WTC11 (cell line): Measurements from ENCODE around the gene PRKACB. TPM values are rescaled to one million over a fixed set of nuclear protein-coding genes. Genes with fewer than 3 reads are reported as not detected.

ENCODE experiments used
- ATAC-seq: fragments of 200-7000 bp; cut with Tn5 transposase; 2 replicates; pipeline ENCODE4 v1.10.0; 2021; ENCODE audit warnings: mild to moderate bottlenecking, moderate library complexity
- CTCF ChIA-PET: fragments of 300-600 bp; sonication (Branson Sonifier 250); formaldehyde crosslinking; loops from one replicate; lab custom pipeline; 2021; ENCODE audit warnings: antibody characterized with exemption; lab: Charles Lee
- POLR2A ChIA-PET: fragments of 350-600 bp; sonication (Branson Sonifier 250); formaldehyde crosslinking; loops from one replicate; lab custom pipeline; 2021; ENCODE audit warnings: antibody characterized with exemption; lab: Charles Lee
- DNase-seq: peaks from one replicate; pipeline ENCODE4 v3.0.0; 2021; ENCODE audit warnings: low spot score
- H3K27ac Mint-ChIP-seq: 2 replicates; pipeline ENCODE4 v1.8.0; 2021; ENCODE audit warnings: mixed read lengths
- H3K27me3 Mint-ChIP-seq: 2 replicates; pipeline ENCODE4 v1.8.0; 2021; ENCODE audit warnings: low read depth, mild to moderate bottlenecking, moderate library complexity, mixed read lengths
- H3K36me3 Mint-ChIP-seq: 2 replicates; pipeline ENCODE4 v1.8.0; 2021; ENCODE audit warnings: mixed read lengths
- H3K4me1 Mint-ChIP-seq: 2 replicates; pipeline ENCODE4 v1.8.0; 2022; ENCODE audit warnings: mixed read lengths
- H3K4me3 Mint-ChIP-seq: 2 replicates; pipeline ENCODE4 v1.8.0; 2021; ENCODE audit warnings: mild to moderate bottlenecking, moderate library complexity, mixed read lengths
- H3K9me3 Mint-ChIP-seq: 2 replicates; pipeline ENCODE4 v1.8.0; 2021; ENCODE audit warnings: mixed read lengths
- ATF1 ChIP-seq: sonication (generic); formaldehyde crosslinking; IDR thresholded peaks from 2 replicates; pipeline ENCODE4 v1.8.1; 2023; ENCODE audit warnings: mild to moderate bottlenecking, moderate library complexity, missing genetic modification reagents
- ESRRA ChIP-seq: sonication (generic); formaldehyde crosslinking; IDR thresholded peaks from 2 replicates; pipeline ENCODE4 v1.8.1; 2022; ENCODE audit warnings: mild to moderate bottlenecking, missing genetic modification reagents, borderline replicate concordance
- FOXJ3 ChIP-seq: sonication (generic); formaldehyde crosslinking; IDR thresholded peaks from 2 replicates; pipeline ENCODE4 v1.9.0; 2021; ENCODE audit warnings: missing genetic modification reagents, mild to moderate bottlenecking, borderline replicate concordance
- NFATC4 ChIP-seq: fragments of 250-450 bp; sonication (Bioruptor Pico); IDR thresholded peaks from 2 replicates; pipeline ENCODE4 v1.9.0; 2021; ENCODE audit warnings: mild to moderate bottlenecking
- NFE2L1 ChIP-seq: sonication (generic); formaldehyde crosslinking; IDR thresholded peaks from 2 replicates; pipeline ENCODE4 v1.8.1; 2023; ENCODE audit warnings: missing genetic modification reagents
- NR3C1 ChIP-seq: sonication (generic); formaldehyde crosslinking; conservative IDR thresholded peaks from 2 replicates; pipeline ENCODE4 v1.8.1; 2023; ENCODE audit warnings: low read depth, mild to moderate bottlenecking, missing genetic modification reagents
- SMAD3 ChIP-seq: sonication (generic); formaldehyde crosslinking; IDR thresholded peaks from 2 replicates; pipeline ENCODE4 v1.8.0; 2022; ENCODE audit warnings: missing genetic modification reagents, mild to moderate bottlenecking, borderline replicate concordance
- ZNF671 ChIP-seq: fragments of 250-450 bp; sonication (Bioruptor Pico); IDR thresholded peaks from 2 replicates; pipeline ENCODE4 v1.8.0; 2021; ENCODE audit warnings: mild to moderate bottlenecking
- total RNA-seq: library from RNA; stranded (reverse); gene quantifications from 3 replicates; pipeline ENCODE4 v1.2.3, GENCODE V29; 2021
- TF ChIP-seq, protein P1 (sequence below): sonication (generic); formaldehyde crosslinking; IDR thresholded peaks from 2 replicates; pipeline ENCODE4 v1.8.1; 2023; ENCODE audit warnings: mild to moderate bottlenecking, missing genetic modification reagents
- TF ChIP-seq, protein P2 (sequence below): sonication (generic); formaldehyde crosslinking; conservative IDR thresholded peaks from 2 replicates; pipeline ENCODE4 v1.8.1; 2022; ENCODE audit warnings: mild to moderate bottlenecking, missing genetic modification reagents
- TF ChIP-seq, protein P3 (sequence below): sonication (generic); formaldehyde crosslinking; IDR thresholded peaks from 2 replicates; pipeline ENCODE4 v1.8.0; 2023; ENCODE audit warnings: missing genetic modification reagents, mild to moderate bottlenecking, borderline replicate concordance
- TF ChIP-seq, protein P4 (sequence below): fragments of 250-450 bp; sonication (Bioruptor Pico); IDR thresholded peaks from 2 replicates; pipeline ENCODE4 v1.9.0; 2021; ENCODE audit warnings: mild to moderate bottlenecking, borderline replicate concordance
- TF ChIP-seq, protein P5 (sequence below): sonication (generic); formaldehyde crosslinking; IDR thresholded peaks from 2 replicates; pipeline ENCODE4 v1.8.0; 2023; ENCODE audit warnings: missing genetic modification reagents
- TF ChIP-seq, protein P6 (sequence below): sonication (generic); formaldehyde crosslinking; IDR thresholded peaks from 2 replicates; pipeline ENCODE4 v1.8.1; 2023; ENCODE audit warnings: mild to moderate bottlenecking, missing genetic modification reagents

The PRKACB gene
- total RNA-seq, 1 experiment from 2014 or later, result 18.4 TPM

DNA sequence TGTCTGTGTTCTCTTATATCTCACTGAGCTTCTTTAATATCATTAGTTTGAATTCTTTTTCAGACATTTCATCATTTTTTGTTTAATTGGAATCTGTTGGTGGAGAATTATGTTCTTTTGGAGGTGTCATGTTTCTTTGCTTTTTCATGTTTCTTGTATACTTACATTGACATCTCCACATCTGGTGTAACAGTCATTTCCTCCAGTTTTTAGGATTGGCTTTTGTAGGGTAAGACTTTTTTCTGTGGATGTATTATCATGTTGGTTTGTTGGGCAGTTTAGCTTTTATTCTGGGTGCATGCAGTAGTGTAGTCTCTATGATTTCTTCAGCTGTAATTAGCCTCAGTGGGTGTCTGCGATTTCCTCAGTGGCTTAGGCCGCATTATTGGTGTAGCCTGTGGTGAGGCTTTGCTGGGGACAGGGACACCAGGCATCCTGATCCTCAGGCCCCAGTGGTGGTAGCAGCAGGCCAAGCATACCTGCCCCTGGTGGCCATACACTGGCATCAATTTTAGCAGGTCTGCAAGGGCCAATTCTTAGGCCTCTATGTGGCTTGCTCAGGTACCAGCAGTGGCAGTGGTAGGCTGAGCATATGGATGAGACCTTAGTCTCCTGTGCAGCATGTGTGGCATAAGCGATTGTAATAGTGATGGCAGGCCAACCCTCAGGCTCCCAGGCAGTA is 79.8 kb downstream of the PRKACB start:
- no peaks in the 10 kb centered on the region for H3K27me3 Mint-ChIP-seq
- no peaks in the 10 kb centered on the region for H3K4me1 Mint-ChIP-seq
- H3K9me3 Mint-ChIP-seq, result peaks cover 22% of the 10 kb centered on the region
- H3K27ac Mint-ChIP-seq, result no peak overlapping the region; the same call in 1 of the 2 replicates
- ChIA-PET CTCF (interaction anchor here (0.7 kb wide), 1 partner anchor 207 kb away, joined by 3 read pairs; no protein-coding TSS in a partner anchor), POLR2A (no interaction called here)
- H3K4me3 Mint-ChIP-seq, result no peak overlapping the region
- TF ChIP-seq FOXJ3 (CRISPR knock-in tag) (no peak), SMAD3 (no peak), NR3C1 (CRISPR knock-in tag) (no peak), ESRRA (CRISPR knock-in tag) (no peak), NFE2L1 (no peak)
- DNase-seq (peak; percentile 18), ATAC-seq (peak; percentile 84)
- H3K36me3 Mint-ChIP-seq, result peaks cover 15% of the 10 kb centered on the region; the same call in 1 of the 2 replicates

DNA sequence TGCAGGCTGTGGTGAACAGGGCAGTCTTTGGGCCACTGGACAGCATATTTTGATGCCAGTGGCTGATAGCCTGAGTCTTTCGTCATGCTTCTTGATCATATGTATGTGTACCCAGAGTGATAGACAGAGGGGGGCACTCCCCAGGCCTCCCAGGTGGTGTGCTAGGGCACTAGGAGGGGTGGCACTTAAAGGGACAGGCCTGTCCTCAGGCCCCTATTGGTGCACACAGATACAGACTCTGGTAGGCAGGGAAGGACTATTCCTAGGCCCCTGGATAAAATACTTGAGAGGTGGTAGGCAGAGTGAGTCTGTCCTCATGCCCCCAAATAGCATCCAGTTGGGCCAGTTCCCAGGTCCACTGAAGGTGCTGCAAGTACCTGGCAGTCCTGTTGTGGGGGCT is 80.8 kb downstream of the PRKACB start:
- Mint-ChIP-seq H3K4me1 (no peaks in the 10 kb centered on the region), H3K27ac (no peak overlapping the region), H3K9me3 (peaks cover 17% of the 10 kb centered on the region), H3K27me3 (no peaks in the 10 kb centered on the region), H3K36me3 (peaks cover 11% of the 10 kb centered on the region; the same call in 1 of the 2 replicates), H3K4me3 (no peak overlapping the region)
- ChIA-PET POLR2A (no interaction called here), CTCF (no interaction called here)
- ATAC-seq, result no peak
- no peak for TF ChIP-seq ZNF671 (CRISPR knock-in tag)
- no peak for DNase-seq

DNA sequence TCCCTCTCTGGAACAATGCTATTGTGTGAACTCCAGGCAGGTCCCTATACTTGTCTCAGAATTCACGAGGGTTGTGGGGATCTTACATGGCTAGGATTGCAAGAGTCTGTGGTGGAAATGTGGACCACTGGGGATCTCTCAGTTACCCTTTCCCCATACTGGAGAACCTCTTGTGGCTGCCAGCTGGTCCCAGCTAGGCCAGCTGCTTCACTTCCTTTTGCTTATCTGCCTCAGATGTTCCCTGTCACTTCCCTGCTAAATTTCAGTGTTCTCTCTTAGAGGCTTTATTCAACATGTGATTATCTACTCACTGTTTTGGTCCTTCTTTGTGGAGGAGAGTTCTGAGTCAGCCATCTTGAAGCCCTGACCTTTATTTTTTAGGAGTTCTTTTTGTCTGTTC is 81.6 kb downstream of the PRKACB start:
- ChIA-PET CTCF (no interaction called here), POLR2A (no interaction called here)
- DNase-seq (no peak), ATAC-seq (no peak)
- Mint-ChIP-seq H3K9me3 (peaks cover 16% of the 10 kb centered on the region), H3K4me1 (no peaks in the 10 kb centered on the region), H3K27ac (no peak overlapping the region), H3K36me3 (peaks cover 11% of the 10 kb centered on the region; the same call in 1 of the 2 replicates), H3K27me3 (no peaks in the 10 kb centered on the region), H3K4me3 (no peak overlapping the region)
- TF ChIP-seq, protein P1, sequence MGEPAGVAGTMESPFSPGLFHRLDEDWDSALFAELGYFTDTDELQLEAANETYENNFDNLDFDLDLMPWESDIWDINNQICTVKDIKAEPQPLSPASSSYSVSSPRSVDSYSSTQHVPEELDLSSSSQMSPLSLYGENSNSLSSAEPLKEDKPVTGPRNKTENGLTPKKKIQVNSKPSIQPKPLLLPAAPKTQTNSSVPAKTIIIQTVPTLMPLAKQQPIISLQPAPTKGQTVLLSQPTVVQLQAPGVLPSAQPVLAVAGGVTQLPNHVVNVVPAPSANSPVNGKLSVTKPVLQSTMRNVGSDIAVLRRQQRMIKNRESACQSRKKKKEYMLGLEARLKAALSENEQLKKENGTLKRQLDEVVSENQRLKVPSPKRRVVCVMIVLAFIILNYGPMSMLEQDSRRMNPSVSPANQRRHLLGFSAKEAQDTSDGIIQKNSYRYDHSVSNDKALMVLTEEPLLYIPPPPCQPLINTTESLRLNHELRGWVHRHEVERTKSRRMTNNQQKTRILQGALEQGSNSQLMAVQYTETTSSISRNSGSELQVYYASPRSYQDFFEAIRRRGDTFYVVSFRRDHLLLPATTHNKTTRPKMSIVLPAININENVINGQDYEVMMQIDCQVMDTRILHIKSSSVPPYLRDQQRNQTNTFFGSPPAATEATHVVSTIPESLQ (CRISPR knock-in tag), result no peak
- TF ChIP-seq NFATC4 (no peak), ESRRA (CRISPR knock-in tag) (no peak), ATF1 (no peak), NFE2L1 (no peak)
- TF ChIP-seq, protein P2, sequence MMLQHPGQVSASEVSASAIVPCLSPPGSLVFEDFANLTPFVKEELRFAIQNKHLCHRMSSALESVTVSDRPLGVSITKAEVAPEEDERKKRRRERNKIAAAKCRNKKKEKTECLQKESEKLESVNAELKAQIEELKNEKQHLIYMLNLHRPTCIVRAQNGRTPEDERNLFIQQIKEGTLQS (CRISPR knock-in tag), result no peak
- TF ChIP-seq, protein P3, sequence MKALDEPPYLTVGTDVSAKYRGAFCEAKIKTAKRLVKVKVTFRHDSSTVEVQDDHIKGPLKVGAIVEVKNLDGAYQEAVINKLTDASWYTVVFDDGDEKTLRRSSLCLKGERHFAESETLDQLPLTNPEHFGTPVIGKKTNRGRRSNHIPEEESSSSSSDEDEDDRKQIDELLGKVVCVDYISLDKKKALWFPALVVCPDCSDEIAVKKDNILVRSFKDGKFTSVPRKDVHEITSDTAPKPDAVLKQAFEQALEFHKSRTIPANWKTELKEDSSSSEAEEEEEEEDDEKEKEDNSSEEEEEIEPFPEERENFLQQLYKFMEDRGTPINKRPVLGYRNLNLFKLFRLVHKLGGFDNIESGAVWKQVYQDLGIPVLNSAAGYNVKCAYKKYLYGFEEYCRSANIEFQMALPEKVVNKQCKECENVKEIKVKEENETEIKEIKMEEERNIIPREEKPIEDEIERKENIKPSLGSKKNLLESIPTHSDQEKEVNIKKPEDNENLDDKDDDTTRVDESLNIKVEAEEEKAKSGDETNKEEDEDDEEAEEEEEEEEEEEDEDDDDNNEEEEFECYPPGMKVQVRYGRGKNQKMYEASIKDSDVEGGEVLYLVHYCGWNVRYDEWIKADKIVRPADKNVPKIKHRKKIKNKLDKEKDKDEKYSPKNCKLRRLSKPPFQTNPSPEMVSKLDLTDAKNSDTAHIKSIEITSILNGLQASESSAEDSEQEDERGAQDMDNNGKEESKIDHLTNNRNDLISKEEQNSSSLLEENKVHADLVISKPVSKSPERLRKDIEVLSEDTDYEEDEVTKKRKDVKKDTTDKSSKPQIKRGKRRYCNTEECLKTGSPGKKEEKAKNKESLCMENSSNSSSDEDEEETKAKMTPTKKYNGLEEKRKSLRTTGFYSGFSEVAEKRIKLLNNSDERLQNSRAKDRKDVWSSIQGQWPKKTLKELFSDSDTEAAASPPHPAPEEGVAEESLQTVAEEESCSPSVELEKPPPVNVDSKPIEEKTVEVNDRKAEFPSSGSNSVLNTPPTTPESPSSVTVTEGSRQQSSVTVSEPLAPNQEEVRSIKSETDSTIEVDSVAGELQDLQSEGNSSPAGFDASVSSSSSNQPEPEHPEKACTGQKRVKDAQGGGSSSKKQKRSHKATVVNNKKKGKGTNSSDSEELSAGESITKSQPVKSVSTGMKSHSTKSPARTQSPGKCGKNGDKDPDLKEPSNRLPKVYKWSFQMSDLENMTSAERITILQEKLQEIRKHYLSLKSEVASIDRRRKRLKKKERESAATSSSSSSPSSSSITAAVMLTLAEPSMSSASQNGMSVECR (CRISPR knock-in tag), result no peak
- TF ChIP-seq, protein P4, sequence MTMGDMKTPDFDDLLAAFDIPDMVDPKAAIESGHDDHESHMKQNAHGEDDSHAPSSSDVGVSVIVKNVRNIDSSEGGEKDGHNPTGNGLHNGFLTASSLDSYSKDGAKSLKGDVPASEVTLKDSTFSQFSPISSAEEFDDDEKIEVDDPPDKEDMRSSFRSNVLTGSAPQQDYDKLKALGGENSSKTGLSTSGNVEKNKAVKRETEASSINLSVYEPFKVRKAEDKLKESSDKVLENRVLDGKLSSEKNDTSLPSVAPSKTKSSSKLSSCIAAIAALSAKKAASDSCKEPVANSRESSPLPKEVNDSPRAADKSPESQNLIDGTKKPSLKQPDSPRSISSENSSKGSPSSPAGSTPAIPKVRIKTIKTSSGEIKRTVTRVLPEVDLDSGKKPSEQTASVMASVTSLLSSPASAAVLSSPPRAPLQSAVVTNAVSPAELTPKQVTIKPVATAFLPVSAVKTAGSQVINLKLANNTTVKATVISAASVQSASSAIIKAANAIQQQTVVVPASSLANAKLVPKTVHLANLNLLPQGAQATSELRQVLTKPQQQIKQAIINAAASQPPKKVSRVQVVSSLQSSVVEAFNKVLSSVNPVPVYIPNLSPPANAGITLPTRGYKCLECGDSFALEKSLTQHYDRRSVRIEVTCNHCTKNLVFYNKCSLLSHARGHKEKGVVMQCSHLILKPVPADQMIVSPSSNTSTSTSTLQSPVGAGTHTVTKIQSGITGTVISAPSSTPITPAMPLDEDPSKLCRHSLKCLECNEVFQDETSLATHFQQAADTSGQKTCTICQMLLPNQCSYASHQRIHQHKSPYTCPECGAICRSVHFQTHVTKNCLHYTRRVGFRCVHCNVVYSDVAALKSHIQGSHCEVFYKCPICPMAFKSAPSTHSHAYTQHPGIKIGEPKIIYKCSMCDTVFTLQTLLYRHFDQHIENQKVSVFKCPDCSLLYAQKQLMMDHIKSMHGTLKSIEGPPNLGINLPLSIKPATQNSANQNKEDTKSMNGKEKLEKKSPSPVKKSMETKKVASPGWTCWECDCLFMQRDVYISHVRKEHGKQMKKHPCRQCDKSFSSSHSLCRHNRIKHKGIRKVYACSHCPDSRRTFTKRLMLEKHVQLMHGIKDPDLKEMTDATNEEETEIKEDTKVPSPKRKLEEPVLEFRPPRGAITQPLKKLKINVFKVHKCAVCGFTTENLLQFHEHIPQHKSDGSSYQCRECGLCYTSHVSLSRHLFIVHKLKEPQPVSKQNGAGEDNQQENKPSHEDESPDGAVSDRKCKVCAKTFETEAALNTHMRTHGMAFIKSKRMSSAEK, result no peak
- TF ChIP-seq, protein P5, sequence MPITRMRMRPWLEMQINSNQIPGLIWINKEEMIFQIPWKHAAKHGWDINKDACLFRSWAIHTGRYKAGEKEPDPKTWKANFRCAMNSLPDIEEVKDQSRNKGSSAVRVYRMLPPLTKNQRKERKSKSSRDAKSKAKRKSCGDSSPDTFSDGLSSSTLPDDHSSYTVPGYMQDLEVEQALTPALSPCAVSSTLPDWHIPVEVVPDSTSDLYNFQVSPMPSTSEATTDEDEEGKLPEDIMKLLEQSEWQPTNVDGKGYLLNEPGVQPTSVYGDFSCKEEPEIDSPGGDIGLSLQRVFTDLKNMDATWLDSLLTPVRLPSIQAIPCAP (CRISPR knock-in tag), result no peak
- TF ChIP-seq, protein P6, sequence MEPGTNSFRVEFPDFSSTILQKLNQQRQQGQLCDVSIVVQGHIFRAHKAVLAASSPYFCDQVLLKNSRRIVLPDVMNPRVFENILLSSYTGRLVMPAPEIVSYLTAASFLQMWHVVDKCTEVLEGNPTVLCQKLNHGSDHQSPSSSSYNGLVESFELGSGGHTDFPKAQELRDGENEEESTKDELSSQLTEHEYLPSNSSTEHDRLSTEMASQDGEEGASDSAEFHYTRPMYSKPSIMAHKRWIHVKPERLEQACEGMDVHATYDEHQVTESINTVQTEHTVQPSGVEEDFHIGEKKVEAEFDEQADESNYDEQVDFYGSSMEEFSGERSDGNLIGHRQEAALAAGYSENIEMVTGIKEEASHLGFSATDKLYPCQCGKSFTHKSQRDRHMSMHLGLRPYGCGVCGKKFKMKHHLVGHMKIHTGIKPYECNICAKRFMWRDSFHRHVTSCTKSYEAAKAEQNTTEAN, result no peak
